Esophagus muscularis mucosa (tissue), 3 donors: ENCODE measurements around the gene RTRAF.

Source experiments
- CTCF ChIP-seq, 3 experiments: fragments of 200-600 bp in 2 of 3; fragments of 450-650 bp in 1 of 3; sonication (generic) in 2 of 3; IDR thresholded peaks; one replicate each; pipeline ENCODE4 v1.5.1; 2017 to 2019; ENCODE audit warnings: antibody characterized with exemption in 3 of 3, mild to moderate bottlenecking in 2 of 3, moderate library complexity in 1 of 3
- POLR2A ChIP-seq: fragments of 450-650 bp; IDR thresholded peaks from one replicate; pipeline ENCODE4 v1.6.1; 2017; ENCODE audit warnings: antibody characterized with exemption, moderate library complexity, mild to moderate bottlenecking, low read depth
- POLR2AphosphoS5 ChIP-seq, 2 donors: sonication (generic); formaldehyde crosslinking; IDR thresholded peaks; one replicate each; pipeline ENCODE4 v1.6.1; 2017; ENCODE audit warnings: antibody characterized with exemption in 2 of 2

- TF ChIP-seq CTCF (IDR thresholded peaks at IDR 0.05) (no peak), POLR2AphosphoS5 (IDR thresholded peaks at IDR 0.05) (no peak), POLR2A (no peak)
Measured at GRCh38 chr14:51963286-51963685, 26.1 kb upstream of the RTRAF start.
